Ishikawa (cell line): ENCODE measurements around the gene GLCCI1.

ENCODE experiments used
- CEBPB ChIP-seq: IDR thresholded peaks from 2 replicates; pipeline ENCODE4 v1.6.1; 2012
- CREB1 ChIP-seq: IDR thresholded peaks from 2 replicates; pipeline ENCODE4 v1.6.1; 2012; ENCODE audit warnings: low read depth
- EGR1 ChIP-seq: IDR thresholded peaks from 2 replicates; pipeline ENCODE4 v1.6.1; 2012
- EP300 ChIP-seq: IDR thresholded peaks from 2 replicates; pipeline ENCODE4 v1.6.1; 2012; ENCODE audit warnings: borderline replicate concordance
- FOXM1 ChIP-seq: IDR thresholded peaks from 2 replicates; pipeline ENCODE4 v1.6.1; 2012; ENCODE audit warnings: low read depth, borderline replicate concordance
- NFIC ChIP-seq: IDR thresholded peaks from 2 replicates; pipeline ENCODE4 v1.6.1; 2012
- RAD21 ChIP-seq: IDR thresholded peaks from 2 replicates; pipeline ENCODE4 v1.6.1; 2012; ENCODE audit warnings: low read depth
- TAF1 ChIP-seq: IDR thresholded peaks from 2 replicates; pipeline ENCODE4 v1.6.1; 2012; ENCODE audit warnings: low read depth, mild to moderate bottlenecking
- TCF12 ChIP-seq: IDR thresholded peaks from 2 replicates; pipeline ENCODE4 v1.6.1; 2012; ENCODE audit warnings: low read depth
- TEAD4 ChIP-seq: IDR thresholded peaks from 2 replicates; pipeline ENCODE4 v1.6.1; 2012
- YY1 ChIP-seq: IDR thresholded peaks from 2 replicates; pipeline ENCODE4 v1.6.1; 2012; ENCODE audit warnings: low read depth
- ZBTB7A ChIP-seq: IDR thresholded peaks from 2 replicates; pipeline ENCODE4 v1.6.1; 2012; ENCODE audit warnings: low read depth
- TF ChIP-seq, protein P1 (sequence below): IDR thresholded peaks from 2 replicates; pipeline ENCODE4 v1.6.1; 2012
- TF ChIP-seq, protein P2 (sequence below): IDR thresholded peaks from 2 replicates; pipeline ENCODE4 v1.6.1; 2012
- TF ChIP-seq, protein P3 (sequence below): IDR thresholded peaks from 2 replicates; pipeline ENCODE4 v1.6.1; 2012; ENCODE audit warnings: low read depth, mild to moderate bottlenecking

The GLCCI1 gene

DNA sequence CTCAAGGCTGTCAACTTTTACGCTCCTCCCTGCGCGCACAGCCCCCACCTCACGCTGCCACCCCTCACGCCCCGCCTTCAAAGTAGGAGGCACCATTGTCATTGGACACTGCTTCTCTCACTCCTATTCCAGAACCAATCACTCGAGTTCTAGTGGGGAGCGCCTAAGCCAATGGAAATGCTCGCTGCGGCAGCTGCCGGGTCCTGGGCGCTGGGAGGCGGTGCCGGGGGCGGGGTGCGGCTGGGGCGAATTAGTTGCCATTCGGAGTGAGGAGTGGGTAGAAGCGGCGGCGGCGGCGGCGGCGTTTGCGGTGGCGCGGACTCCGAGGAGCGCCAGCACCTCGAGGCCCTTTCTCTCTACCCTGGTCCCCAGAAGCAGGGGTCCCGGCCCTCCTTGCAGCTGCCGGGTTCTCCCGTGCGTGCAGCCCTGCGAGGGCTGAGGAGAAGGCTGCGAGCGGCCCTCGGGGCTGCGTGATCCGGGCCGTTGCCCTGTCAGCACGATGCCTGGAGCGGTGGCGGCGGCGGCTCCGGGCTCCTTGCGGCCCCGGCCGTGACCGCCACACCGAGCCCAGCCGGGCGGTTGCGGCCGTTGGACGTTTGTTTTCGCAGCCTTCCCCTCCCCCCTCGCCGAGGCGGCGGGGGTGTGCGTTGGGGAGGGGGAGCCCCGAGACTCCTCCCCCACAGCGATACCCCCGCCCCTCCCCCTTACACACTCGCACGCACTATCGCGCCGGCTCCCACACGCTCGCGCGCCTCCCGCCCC is at the start of gene GLCCI1:
Gene GLCCI1, plus strand, starts transcription at position 253 of the 762 bp plus-strand sequence. CDS start 555 bp downstream, outside the sequence.
- no peak for TF ChIP-seq FOXM1
- TF ChIP-seq, protein P1, sequence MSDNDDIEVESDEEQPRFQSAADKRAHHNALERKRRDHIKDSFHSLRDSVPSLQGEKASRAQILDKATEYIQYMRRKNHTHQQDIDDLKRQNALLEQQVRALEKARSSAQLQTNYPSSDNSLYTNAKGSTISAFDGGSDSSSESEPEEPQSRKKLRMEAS = peak; percentile 56; the same call in 1 of the 2 replicates
- TF ChIP-seq EGR1 = 0 out of 2 replicates have a peak, but pooled peaks have one; percentile 3
- TF ChIP-seq YY1 = 0 out of 2 replicates have a peak, but pooled peaks have one; percentile 9
- TF ChIP-seq ZBTB7A = 0 out of 2 replicates have a peak, but pooled peaks have one; percentile 54
- no peak for TF ChIP-seq NFIC
- 0 out of 2 replicates have a peak, but pooled peaks have one; percentile 5 for TF ChIP-seq TEAD4
- TF ChIP-seq, protein P2, sequence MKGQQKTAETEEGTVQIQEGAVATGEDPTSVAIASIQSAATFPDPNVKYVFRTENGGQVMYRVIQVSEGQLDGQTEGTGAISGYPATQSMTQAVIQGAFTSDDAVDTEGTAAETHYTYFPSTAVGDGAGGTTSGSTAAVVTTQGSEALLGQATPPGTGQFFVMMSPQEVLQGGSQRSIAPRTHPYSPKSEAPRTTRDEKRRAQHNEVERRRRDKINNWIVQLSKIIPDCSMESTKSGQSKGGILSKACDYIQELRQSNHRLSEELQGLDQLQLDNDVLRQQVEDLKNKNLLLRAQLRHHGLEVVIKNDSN = peak; percentile 9; the same call in 1 of the 2 replicates
- TF ChIP-seq CREB1 = no peak
- TF ChIP-seq, protein P3, sequence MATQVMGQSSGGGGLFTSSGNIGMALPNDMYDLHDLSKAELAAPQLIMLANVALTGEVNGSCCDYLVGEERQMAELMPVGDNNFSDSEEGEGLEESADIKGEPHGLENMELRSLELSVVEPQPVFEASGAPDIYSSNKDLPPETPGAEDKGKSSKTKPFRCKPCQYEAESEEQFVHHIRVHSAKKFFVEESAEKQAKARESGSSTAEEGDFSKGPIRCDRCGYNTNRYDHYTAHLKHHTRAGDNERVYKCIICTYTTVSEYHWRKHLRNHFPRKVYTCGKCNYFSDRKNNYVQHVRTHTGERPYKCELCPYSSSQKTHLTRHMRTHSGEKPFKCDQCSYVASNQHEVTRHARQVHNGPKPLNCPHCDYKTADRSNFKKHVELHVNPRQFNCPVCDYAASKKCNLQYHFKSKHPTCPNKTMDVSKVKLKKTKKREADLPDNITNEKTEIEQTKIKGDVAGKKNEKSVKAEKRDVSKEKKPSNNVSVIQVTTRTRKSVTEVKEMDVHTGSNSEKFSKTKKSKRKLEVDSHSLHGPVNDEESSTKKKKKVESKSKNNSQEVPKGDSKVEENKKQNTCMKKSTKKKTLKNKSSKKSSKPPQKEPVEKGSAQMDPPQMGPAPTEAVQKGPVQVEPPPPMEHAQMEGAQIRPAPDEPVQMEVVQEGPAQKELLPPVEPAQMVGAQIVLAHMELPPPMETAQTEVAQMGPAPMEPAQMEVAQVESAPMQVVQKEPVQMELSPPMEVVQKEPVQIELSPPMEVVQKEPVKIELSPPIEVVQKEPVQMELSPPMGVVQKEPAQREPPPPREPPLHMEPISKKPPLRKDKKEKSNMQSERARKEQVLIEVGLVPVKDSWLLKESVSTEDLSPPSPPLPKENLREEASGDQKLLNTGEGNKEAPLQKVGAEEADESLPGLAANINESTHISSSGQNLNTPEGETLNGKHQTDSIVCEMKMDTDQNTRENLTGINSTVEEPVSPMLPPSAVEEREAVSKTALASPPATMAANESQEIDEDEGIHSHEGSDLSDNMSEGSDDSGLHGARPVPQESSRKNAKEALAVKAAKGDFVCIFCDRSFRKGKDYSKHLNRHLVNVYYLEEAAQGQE = no peak
- 0 out of 2 replicates have a peak, but pooled peaks have one; percentile 22 for TF ChIP-seq TCF12
- TF ChIP-seq RAD21 = no peak
- no peak; the same call in 1 of the 2 replicates for TF ChIP-seq EP300
- peak; percentile 85 for TF ChIP-seq TAF1
- no peak for TF ChIP-seq CEBPB

DNA sequence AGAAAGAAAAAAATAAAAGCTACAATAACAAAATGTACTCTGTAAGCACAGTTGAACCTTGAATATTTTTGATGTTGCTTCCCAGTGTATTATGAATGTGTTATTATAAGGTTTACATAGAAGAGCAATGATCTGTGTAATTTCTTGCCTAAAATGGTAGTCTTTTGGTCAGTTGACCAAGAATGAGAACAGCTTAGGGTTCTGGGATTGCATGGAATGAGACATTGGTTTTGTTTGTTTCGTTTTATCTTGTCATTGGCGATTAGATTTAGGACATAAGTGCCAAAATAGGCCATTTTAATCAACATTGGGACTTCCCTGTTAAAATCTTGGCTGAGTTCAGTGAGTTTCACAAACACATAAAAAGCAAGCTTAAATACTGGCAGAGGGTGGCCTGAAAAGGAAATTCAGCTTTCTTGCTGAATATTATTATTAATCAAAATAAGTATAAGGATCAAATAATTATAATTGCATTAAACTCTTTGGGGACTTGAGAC is 49.1 kb upstream of the GLCCI1 start:
- TF ChIP-seq CEBPB = no peak
- no peak for TF ChIP-seq TCF12
- TF ChIP-seq FOXM1 = no peak
- TF ChIP-seq EGR1 = no peak
- no peak for TF ChIP-seq TAF1
- TF ChIP-seq CREB1 = no peak
- TF ChIP-seq RAD21 = no peak
- TF ChIP-seq, protein P1 = no peak
- TF ChIP-seq NFIC = no peak
- TF ChIP-seq, protein P3 = no peak
- TF ChIP-seq EP300 = no peak
- TF ChIP-seq, protein P2 = no peak
- TF ChIP-seq ZBTB7A = no peak
- TF ChIP-seq YY1 = no peak
- TF ChIP-seq TEAD4 = no peak

DNA sequence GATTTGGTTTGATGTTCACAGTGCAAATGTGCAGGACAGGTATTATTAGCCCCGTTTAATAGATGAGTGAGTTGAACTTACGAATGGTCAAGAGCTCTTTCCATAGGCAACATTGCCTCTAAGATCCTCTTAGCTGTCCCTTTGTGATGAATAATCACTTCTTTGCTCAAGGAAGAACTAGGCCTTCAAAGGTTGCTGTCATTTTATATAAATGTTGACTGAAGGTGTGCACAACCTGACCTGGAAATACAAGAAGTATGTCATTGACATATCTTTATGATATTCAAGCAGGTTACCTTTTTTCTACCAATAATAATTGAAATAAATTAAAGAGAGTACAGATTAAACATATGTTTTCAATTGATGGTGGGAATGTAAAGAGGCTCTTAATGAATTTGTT is 48.5 kb upstream of the GLCCI1 start:
- no peak for TF ChIP-seq CREB1
- no peak for TF ChIP-seq TEAD4
- TF ChIP-seq, protein P2 = no peak
- no peak for TF ChIP-seq EGR1
- TF ChIP-seq, protein P1 = no peak
- no peak for TF ChIP-seq NFIC
- TF ChIP-seq ZBTB7A = no peak
- no peak for TF ChIP-seq FOXM1
- no peak for TF ChIP-seq CEBPB
- no peak for TF ChIP-seq TCF12
- TF ChIP-seq EP300 = no peak
- TF ChIP-seq, protein P3 = no peak
